OCI-M1 (cell line): Measurements from ENCODE around the gene HOXC12.

Experiments
- DNase-seq: peaks from one replicate; lab custom pipeline; 2025; lab: John Stamatoyannopoulos, UW

The HOXC12 gene

GRCh38 chr12:53941187-53941586, 13.5 kb upstream of the HOXC12 start:
- no peak for DNase-seq

GRCh38 chr12:53941750-53942149, 13.0 kb upstream of the HOXC12 start:
- DNase-seq = no peak

GRCh38 chr12:53942467-53942997, 12.2 kb upstream of the HOXC12 start:
- DNase-seq = no peak

DNA sequence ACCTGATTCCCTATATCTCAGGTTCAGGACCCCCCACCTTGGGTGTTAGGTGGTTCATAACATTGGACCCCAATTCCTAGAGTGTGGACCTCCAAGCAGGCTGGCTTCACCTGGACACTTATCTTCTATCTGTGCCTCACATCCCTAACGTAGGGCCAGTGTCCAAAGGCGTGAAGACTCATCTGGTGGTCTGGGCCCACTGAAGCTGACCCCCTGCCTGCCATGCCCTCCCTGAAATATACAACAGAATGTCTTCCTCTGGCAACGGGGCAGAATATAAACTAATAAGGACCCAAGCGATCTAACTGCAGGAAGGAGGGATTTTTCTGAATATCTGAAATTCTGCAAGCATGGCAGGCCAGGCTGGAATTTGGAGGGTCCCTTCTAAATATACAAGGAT, 10.5 kb upstream of the HOXC12 start:
- no peak for DNase-seq

- peak; percentile 32 for DNase-seq
These were observed 9.5 kb upstream of the HOXC12 start for GRCh38 chr12:53944907-53945847.

- DNase-seq = no peak
These were observed 7.0 kb upstream of the HOXC12 start for GRCh38 chr12:53947743-53948142.

GRCh38 chr12:53948650-53949593, 5.8 kb upstream of the HOXC12 start:
- DNase-seq = peak; percentile 92

- peak; percentile 62 for DNase-seq
These were observed 4.9 kb upstream of the HOXC12 start for GRCh38 chr12:53949631-53950436.

DNA sequence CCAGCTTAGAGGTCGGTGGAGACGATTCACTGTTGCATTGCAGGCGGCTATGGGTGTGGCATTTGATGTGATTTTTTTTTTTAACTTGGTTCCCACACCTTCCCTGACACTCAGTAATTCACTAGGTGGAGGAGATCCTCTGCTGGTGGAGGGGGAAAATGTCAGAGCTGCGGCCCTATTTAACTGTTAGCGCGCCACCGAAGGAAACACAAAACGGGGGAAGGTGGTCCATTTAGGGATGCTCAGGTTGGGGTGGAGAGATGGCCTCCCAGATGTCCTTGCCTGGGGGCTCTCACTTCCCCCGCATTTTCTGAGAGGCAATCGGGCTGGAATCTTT, 4.3 kb upstream of the HOXC12 start:
- no peak for DNase-seq

DNA sequence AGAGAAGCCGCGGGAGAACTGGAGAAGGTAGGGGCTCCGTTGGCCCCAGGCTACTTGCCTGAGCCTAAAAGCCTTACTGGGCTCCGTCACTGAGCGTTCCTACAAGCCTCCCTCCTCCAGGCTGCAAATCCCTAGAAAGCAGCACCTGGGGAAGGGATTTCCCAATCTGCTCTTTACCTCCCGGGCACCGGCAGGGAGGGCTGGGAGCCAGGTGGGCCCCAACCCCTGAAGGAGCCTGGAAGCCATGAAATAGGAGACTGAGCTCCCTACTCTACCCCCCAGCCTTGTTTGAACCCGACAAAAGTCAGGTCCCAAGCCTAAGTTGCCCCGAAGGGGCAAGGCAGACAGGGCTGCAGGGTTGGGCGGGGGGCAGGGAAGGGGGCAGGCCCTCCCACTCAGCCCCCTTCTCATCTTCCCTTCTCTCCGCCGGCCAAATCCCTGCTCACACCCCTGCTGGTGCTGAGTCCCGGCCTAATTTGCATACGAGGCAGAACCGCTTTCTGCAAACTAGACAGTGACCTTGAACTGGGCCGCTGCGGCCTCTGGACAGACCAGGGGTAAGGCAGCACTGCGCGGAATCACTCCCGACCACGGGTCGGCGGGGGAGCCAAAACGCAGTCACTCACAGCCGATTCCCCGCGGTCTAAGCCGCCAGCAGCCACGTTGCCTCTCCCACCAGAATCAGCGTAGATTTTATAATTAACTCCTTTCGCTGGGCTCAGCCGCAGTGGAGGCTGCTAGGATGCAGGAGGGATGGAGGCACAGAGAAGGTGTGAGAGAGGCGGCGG, 3.7 kb upstream of the HOXC12 start:
- no peak for DNase-seq

DNA sequence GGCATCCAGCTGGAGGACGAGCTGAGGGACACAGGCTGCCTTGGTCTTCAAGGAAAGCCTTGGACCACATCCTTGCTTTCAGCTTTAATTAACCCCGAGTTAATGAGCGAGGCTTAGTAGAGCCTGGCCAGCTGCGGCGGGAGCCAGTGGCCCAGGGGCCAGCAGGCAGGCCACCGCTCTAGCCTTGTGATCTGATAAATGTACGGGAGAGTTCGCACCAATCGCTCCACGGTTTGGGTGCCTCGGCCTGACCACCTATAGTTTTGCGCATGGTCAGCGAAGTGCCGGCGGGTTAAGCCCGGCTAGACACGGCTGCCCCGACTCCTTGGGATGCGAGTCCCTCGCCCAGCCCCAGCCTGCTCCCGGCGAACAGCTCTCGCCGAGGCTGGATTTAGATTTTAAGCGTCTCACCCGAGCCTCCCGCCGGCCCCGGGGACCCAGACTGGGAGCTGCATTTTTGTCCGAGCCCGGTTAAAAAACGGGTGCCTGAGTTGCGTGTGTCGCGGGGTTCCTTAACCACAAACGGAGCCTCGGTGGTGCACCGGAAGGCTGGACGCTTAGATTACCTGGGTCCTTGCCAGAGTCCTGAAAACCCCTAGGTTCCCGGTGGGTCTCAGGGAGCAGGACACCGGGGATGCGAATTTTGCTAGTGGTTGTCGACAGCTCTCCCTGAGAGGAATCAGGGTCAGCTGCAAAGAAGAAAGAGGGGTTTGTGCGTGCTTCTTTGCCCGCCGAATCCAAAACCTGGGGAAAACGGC, 2.9 kb upstream of the HOXC12 start:
- DNase-seq = no peak

DNA sequence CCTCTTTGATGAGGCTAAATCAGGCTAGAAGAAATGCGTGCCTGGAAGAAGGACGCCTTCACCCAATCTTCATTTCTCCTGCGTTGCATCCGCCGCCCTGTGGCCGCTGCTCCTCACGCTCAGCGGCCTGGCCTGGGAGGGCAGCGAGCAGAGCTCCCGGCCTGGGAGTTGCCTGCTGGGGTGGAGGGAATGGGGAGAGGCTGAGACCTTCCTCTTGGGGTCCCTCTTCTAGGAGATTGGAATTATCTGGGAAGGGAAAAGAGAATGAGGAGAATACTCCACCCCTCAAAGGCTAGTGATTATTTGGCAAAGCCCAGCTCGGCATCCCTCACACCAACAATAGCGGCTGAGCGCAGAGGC, 2.4 kb upstream of the HOXC12 start:
- DNase-seq = no peak

- DNase-seq = no peak
These were observed 1.6 kb upstream of the HOXC12 start for GRCh38 chr12:53952871-53953734.

DNA sequence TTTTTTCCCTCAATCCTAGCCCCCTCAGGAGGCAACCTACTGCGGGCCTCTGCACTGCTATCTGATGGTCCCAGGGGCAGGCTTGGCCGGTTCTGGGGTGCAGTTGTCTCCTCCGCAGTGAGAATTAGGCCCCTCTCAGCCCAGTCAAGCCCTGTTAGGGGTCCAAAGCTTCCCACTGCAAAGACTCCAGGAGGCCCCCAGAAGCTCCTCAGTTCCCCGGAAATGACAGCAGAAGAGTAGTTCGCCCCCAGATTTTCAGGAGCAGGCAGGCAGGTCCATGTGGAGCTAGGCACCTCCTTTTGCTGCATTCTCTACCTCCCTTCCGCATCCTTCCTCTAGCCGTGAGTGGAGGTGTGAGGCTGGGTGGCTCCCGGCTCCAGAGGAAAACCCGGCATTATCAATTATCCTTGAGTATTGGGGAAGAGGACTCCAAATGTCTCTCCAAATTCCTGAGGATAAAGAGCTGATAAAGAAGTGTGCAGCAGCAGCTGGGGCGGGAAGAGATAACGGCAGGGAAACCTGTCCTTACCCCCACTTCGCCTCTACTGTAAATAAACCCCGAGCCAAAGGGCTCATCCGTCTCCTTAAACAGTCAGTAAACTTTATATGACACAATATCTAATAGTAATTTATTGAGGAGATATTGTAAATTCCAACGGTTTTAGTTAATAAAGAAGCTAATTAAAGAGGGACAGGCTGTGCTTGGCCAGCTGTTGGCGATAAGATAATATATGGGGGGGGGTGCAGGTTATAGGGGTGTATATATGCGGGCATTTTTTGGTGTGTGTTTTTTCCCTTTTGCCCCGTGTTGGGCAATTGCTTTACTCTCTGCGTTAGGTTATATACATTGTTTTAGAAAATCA, 641 bp upstream of the HOXC12 start:
- DNase-seq = no peak

DNA sequence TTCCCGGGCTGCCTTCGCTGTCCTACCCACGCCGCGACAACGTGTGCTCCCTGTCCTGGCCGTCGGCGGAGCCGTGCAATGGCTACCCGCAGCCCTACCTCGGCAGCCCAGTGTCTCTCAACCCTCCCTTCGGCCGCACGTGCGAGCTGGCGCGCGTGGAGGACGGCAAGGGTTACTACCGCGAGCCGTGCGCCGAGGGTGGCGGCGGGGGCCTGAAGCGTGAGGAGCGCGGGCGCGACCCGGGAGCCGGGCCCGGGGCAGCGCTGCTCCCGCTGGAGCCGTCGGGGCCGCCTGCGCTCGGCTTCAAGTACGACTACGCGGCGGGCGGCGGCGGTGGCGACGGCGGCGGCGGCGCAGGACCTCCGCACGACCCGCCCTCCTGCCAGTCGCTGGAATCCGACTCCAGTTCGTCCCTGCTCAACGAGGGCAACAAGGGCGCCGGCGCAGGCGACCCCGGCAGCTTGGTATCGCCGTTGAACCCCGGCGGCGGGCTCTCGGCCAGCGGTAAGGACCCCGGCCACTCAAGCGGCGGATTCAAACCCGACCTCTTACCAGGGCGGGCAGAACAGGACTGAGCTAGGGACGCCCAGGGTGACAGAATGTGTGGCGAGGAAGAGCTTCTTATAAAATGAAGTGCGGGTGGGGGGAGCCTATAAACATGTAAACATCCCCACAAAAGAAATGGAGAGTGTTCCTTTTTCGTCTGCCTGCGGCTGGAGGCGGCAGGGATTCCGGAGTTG, 503 bp downstream of the HOXC12 start:
- DNase-seq = no peak

DNA sequence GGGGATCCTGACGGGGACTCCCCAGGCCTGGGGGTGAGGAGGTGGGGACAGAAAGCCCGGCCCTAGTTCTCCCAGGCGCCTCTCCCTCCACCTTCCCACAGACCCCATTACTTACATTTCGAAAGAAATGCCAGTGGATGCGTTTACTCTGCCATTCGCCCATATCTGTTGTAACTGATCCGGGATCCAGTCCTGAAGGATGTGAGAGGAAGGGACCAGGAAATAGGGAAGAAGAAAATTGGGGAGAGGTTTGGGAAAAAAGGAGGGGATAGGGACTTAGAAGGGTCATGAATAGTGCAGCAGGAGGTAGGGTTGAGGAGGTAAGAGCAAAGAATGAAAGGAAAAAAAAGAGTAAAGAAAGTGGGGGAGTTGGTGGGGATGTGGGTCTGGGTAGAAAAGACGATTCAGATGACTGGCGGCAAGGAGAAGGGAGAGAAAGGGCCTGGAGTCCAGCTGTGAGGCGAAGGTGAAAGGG, 1.1 kb downstream of the HOXC12 start:
- no peak for DNase-seq

DNA sequence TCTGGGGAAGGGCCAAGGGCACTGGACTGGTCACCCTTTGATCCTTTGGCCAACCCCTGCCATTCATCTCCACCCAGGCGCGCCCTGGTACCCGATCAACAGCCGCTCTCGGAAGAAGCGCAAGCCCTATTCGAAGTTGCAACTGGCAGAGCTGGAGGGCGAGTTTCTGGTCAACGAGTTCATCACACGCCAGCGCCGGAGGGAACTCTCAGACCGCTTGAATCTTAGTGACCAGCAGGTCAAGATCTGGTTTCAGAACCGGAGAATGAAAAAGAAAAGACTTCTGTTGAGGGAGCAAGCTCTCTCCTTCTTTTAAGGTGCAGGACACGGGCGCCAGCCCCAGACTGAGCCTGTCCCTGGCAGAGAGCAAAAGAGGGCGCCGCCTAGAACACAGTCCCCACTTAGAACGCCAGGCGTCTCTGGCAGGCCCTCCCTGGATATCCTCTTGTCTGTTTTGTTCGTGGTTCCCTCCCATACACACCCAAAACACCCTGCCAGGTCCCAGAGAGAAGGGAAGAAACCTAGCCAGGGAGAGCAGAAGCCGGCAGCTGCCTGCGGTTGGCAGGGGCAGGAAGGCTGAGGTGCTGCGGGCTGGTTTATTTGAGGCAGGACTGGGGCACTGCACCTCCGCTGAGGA, 1.7 kb downstream of the HOXC12 start:
- DNase-seq = no peak
